ENCODE measurements around the gene ARHGEF9. TPM values are rescaled to one million over a fixed set of nuclear protein-coding genes. Genes with fewer than 3 reads are reported as not detected.

ARHGEF9 gene
- total RNA-seq, 1 donor from 2014 or later, result 46.0 TPM

DNA sequence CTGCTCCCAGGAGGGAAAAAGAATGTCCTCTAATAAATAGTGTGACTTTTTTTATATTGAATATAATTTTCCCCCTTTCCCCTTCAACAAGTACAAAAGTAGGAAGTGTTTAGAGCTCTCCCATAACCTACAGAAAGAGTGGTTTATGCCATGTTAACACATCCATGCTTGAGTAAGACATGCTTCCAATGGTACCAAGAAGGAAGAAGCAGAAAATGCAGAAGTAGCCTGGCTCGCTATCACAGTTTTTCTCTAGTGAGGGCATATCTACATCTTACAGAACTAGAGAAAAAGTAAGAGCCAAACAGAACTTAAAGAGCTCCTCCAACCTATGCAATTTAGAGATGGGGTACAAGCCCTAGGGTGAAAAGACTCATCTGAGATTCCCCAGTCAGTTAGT is 82.5 kb downstream of the ARHGEF9 start:
- no peaks in the 10 kb centered on the region for H3K4me1 Mint-ChIP-seq (ENCODE audit: low read depth, unreplicated experiment)
- H3K9me3 ChIP-seq (ENCODE audit: insufficient read depth, low read depth, low read length), result no peaks in the 10 kb centered on the region
- no peaks in the 10 kb centered on the region for H3K27me3 Mint-ChIP-seq (ENCODE audit: low read depth, unreplicated experiment)
- no peak for TF ChIP-seq EZH2 (IDR thresholded peaks at IDR 0.05; ENCODE audit: insufficient read depth, low read length)
- TF ChIP-seq CTCF (IDR thresholded peaks at IDR 0.05; ENCODE audit: insufficient read depth, low read depth, low read length), result no peak
- no peaks in the 10 kb centered on the region for H3K9me3 Mint-ChIP-seq (ENCODE audit: unreplicated experiment)
- no peaks in the 10 kb centered on the region for H3K79me2 ChIP-seq (ENCODE audit: insufficient read depth, low read length)
- peaks cover 4% of the 10 kb centered on the region for H3K36me3 ChIP-seq (ENCODE audit: insufficient read depth, low read length)
- no peaks in the 10 kb centered on the region for H4K20me1 ChIP-seq (ENCODE audit: insufficient read depth, low read length)
- H3K27ac ChIP-seq (ENCODE audit: low read depth, low read length), result no peak overlapping the region
- no peak for DNase-seq (ENCODE audit: low read depth)
- no peak overlapping the region for H3K4me3 Mint-ChIP-seq (ENCODE audit: unreplicated experiment)
- H3K27me3 ChIP-seq (ENCODE audit: insufficient read depth, low read length), result no peaks in the 10 kb centered on the region
- no peak overlapping the region for H2AFZ ChIP-seq (ENCODE audit: low read depth, low read length)
- H3K9ac ChIP-seq (ENCODE audit: low read length), result no peak overlapping the region
- no peak overlapping the region for H3K4me3 ChIP-seq (ENCODE audit: insufficient read depth, low read depth, low read length)
- H3K27ac Mint-ChIP-seq (ENCODE audit: unreplicated experiment), result no peak overlapping the region
- no peaks in the 10 kb centered on the region for H3K4me1 ChIP-seq (ENCODE audit: insufficient read depth, low read length)
- peaks cover 12% of the 10 kb centered on the region for H3K36me3 Mint-ChIP-seq (ENCODE audit: low read depth, unreplicated experiment)
- H3K4me2 ChIP-seq (ENCODE audit: low read length), result no peak overlapping the region
- no peak for FAIRE-seq

DNA sequence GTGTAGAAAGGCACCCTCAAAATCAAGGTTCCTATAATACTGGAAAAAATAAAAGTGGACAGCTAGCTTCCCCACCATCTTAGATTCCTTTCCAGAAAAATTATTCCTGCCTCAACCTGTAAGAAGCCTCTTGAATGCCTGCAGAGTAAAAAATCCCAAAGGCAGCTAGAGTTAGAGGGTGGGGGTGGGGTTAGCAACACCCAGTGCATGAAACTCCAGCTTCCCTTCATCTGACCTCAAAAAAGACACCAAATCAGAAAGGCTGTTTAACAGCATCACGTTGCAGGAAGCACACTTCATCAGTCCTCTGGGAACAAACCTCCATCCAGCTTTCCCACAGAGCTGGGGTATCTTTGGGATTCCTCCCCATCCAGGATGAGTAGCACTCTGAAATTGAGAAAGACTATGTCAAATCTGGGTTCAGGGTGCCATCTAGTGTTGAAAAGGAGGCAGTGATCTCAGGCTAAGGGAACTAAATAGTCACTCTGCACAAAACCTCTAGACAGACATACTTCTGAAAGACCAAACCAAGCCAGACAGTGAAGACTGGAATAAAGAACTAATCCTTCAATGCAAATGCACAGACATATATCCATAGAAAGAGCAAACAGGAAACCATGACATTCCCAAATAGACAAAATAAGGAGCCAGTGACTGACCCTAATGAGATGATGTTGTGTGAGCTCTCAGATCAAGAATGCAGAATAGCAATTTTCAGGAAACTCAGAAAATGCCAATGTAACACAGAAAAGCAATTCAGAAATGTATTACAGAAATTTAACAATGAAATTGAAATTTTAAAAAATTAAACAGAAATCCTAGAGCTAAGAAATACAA is 97.9 kb downstream of the ARHGEF9 start:
- H3K9me3 ChIP-seq (ENCODE audit: insufficient read depth, low read depth, low read length), result no peaks in the 10 kb centered on the region
- no peaks in the 10 kb centered on the region for H3K27me3 ChIP-seq (ENCODE audit: insufficient read depth, low read length)
- no peaks in the 10 kb centered on the region for H4K20me1 ChIP-seq (ENCODE audit: insufficient read depth, low read length)
- Mint-ChIP-seq H3K4me3 (ENCODE audit: unreplicated experiment) (no peak overlapping the region), H3K9me3 (ENCODE audit: unreplicated experiment) (no peaks in the 10 kb centered on the region), H3K4me1 (ENCODE audit: low read depth, unreplicated experiment) (peaks cover 8% of the 10 kb centered on the region), H3K27me3 (ENCODE audit: low read depth, unreplicated experiment) (no peaks in the 10 kb centered on the region), H3K27ac (ENCODE audit: unreplicated experiment) (peak overlapping the region; percentile 66), H3K36me3 (ENCODE audit: low read depth, unreplicated experiment) (no peaks in the 10 kb centered on the region)
- no peaks in the 10 kb centered on the region for H3K79me2 ChIP-seq (ENCODE audit: insufficient read depth, low read length)
- no peaks in the 10 kb centered on the region for H3K36me3 ChIP-seq (ENCODE audit: insufficient read depth, low read length)
- H3K27ac ChIP-seq (ENCODE audit: low read depth, low read length), result no peak overlapping the region
- no peak overlapping the region for H2AFZ ChIP-seq (ENCODE audit: low read depth, low read length)
- DNase-seq (ENCODE audit: low read depth) (peak; percentile 18), FAIRE-seq (peak; percentile 100)
- H3K9ac ChIP-seq (ENCODE audit: low read length), result no peak overlapping the region
- no peak overlapping the region for H3K4me2 ChIP-seq (ENCODE audit: low read length)
- TF ChIP-seq CTCF (IDR thresholded peaks at IDR 0.05; ENCODE audit: insufficient read depth, low read depth, low read length) (peak; percentile 51), EZH2 (IDR thresholded peaks at IDR 0.05; ENCODE audit: insufficient read depth, low read length) (no peak)
- H3K4me3 ChIP-seq (ENCODE audit: insufficient read depth, low read depth, low read length), result no peak overlapping the region
- no peaks in the 10 kb centered on the region for H3K4me1 ChIP-seq (ENCODE audit: insufficient read depth, low read length)

GRCh38 chrX:63680423-63680822 is 104.6 kb downstream of the ARHGEF9 start:
- H3K4me3 Mint-ChIP-seq (ENCODE audit: unreplicated experiment), result no peak overlapping the region
- DNase-seq (ENCODE audit: low read depth), result no peak
- H3K79me2 ChIP-seq (ENCODE audit: insufficient read depth, low read length), result no peaks in the 10 kb centered on the region
- H3K4me1 ChIP-seq (ENCODE audit: insufficient read depth, low read length), result no peaks in the 10 kb centered on the region
- no peaks in the 10 kb centered on the region for H3K36me3 ChIP-seq (ENCODE audit: insufficient read depth, low read length)
- no peaks in the 10 kb centered on the region for H4K20me1 ChIP-seq (ENCODE audit: insufficient read depth, low read length)
- H2AFZ ChIP-seq (ENCODE audit: low read depth, low read length), result no peak overlapping the region
- H3K4me1 Mint-ChIP-seq (ENCODE audit: low read depth, unreplicated experiment), result no peaks in the 10 kb centered on the region
- no peaks in the 10 kb centered on the region for H3K27me3 Mint-ChIP-seq (ENCODE audit: low read depth, unreplicated experiment)
- H3K36me3 Mint-ChIP-seq (ENCODE audit: low read depth, unreplicated experiment), result peaks cover 2% of the 10 kb centered on the region
- no peak overlapping the region for H3K4me2 ChIP-seq (ENCODE audit: low read length)
- no peak overlapping the region for H3K27ac Mint-ChIP-seq (ENCODE audit: unreplicated experiment)
- FAIRE-seq, result no peak
- TF ChIP-seq CTCF (IDR thresholded peaks at IDR 0.05; ENCODE audit: insufficient read depth, low read depth, low read length), result no peak
- TF ChIP-seq EZH2 (IDR thresholded peaks at IDR 0.05; ENCODE audit: insufficient read depth, low read length), result no peak
- H3K4me3 ChIP-seq (ENCODE audit: insufficient read depth, low read depth, low read length), result no peak overlapping the region
- H3K27ac ChIP-seq (ENCODE audit: low read depth, low read length), result no peak overlapping the region
- no peaks in the 10 kb centered on the region for H3K9me3 ChIP-seq (ENCODE audit: insufficient read depth, low read depth, low read length)
- no peaks in the 10 kb centered on the region for H3K27me3 ChIP-seq (ENCODE audit: insufficient read depth, low read length)
- H3K9me3 Mint-ChIP-seq (ENCODE audit: unreplicated experiment), result no peaks in the 10 kb centered on the region
- no peak overlapping the region for H3K9ac ChIP-seq (ENCODE audit: low read length)
